Measurements from ENCODE around the gene CD96.
"Not testable (repeated sequence)": the region's sequence is repeated elsewhere in the genome, so short reads cannot be mapped to it uniquely, and the experiment has no call there.

Gene CD96

DNA sequence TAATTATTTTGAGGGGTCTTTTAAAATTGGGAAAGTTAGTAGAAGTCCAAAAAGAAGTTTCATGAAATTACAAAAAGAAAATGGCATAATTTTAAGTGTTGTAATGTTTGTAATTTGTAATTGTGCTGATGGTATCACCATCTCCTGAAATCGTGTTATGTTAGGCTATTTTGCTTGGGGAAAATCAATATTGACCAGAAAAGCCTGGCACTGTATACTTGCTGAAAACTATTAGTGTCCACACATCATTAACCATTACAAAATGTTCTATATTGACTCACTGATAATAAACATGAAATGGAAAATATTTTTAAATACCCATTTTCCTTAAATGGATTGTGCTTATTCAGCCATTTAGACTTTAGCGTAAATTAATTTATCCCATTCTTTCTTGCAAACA, 93.4 kb downstream of the CD96 start:
- DNase-seq: no peak

DNA sequence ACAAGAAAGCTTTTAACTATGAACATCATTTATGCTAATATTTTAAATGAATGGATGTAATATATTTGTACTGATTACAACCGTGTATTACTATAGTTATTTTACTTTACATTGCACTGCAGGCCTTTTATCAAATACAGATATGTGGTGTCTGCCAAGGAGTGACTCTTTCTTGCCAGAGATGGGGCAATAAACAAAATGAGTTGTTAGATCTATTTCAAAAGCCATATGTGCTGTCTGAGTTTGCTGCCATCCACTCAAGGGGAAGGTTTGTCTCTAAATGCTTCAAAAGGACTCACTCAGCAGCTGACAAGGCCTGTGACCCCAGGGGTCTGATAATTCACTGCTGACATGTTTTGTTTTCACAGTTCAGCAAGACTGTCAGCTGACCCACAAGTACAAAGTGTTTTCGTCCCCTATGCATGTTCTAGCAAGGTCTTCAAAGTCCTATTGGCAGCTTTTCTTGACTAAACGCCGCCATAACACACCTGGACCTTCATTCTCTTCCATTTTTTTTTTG, 94.4 kb downstream of the CD96 start:
- DNase-seq: no peak

DNA sequence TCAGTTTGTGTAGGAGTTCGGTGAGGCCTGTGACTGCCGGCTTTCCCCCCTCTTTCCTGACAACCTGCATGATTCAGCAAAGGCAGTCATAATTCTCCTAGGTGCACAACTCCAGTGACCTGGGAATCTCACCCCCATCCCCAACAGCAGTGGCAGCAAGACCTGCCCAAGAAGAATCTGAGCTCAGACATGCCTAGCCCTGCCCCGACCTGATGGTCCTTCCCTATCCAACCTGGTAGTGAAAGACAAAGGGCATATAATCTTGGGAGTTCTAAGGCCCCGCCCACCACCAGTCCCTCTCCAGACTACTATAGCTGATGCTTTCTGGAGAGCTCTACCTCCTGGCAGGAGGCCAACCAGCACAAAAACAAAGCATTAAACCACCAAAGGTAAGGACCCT, 97.3 kb downstream of the CD96 start:
- no peak for DNase-seq

DNA sequence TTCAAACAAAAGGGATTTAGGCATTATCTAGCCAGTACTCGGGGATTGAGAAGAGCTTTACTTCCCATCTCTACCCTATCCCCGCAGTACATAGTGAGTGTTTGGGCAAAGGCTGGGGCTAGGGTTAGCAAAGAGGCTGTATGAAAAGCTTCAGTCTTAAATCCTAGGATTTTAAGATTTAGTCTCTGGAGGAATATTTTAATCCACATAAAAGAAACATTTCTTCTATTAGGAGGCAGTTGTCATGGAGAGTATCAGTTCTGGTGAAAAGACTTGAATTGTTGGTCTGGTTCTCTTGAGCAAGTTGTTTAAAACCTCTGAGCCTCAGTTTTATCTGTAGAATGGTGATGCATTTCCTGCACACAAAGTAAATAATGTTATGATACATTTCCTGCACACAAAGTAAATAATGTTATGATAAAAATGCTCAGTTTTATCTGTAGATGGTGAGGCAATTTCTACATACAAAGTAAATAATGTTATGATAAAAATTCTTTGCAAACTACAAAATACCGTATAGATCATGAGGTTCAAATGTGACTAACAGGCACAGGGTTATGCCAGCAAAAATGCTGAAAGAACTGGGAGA, 107.1 kb downstream of the CD96 start:
- DNase-seq: no peak

DNA sequence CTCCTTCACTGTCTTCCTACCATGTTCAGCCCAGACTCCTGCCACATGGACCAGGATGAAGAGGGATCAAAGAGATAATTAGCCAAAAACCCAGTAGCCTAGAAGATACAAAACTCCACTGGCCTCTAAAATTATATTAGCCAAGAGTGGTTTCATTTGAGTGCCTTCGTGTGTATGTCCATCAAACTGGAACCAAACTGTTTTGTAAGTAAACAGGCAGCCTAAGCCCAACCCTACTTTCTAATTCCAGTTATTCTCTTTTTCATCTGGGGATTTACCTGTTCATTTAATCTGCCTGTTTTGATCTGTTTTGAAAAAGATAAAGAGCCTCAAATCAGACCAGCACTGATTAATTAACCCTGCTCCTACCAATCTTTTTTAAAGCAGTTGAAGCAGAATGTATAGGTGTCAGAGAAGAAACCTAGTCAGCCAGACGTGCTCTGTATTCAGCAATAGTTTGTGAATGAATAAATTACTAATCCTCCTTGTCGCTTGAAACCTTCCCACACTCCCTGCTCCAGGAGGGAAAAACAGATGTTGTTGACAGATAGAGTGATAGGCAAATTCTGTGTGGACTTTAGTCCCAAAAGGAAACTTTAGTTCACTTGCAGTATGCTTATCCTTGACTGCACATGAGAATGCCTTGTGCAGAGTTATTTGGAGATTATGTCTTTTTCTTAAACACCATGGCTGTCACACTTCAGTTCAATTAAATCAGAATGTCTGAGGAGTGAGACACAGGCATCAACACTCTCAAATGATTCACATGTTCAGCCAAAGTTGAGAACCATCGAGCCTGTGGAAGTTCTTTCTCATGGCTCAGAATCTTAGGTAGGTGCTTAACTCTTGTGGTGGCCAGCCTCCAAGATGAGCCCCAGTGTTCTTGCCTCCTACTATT, 108.6 kb downstream of the CD96 start:
- DNase-seq: no peak

DNA sequence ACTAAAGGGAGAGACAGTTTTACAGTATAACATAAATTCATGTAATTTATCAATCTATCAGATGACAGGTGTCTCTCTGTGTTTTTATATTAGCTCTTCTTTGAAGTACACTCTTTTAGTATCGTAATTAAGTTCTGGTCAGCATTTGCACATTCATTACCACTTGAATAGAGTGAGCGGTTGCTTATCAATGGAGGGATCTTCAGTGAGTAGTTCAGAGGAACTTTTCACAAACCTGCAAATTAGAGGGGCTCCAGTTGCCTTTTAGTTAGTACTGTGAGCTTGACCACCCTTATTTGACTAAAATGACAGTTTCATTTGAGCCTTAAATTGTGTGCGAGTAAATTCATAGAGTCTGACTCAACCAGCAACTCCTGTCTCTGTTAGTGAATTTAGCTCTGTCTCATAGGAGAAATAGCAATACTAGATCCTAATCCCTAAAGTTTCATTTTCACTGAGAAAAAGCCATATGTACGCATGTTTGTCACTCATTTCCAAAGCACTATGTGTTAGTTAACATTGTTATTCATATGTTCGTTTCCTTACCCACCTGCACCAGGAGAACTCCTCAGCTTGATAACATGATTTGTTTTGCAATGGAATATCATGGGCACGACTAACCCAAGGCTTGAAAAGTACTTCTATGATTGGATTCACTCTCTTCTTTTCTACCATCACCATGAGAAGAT, 110.6 kb downstream of the CD96 start:
- no peak for DNase-seq

DNA sequence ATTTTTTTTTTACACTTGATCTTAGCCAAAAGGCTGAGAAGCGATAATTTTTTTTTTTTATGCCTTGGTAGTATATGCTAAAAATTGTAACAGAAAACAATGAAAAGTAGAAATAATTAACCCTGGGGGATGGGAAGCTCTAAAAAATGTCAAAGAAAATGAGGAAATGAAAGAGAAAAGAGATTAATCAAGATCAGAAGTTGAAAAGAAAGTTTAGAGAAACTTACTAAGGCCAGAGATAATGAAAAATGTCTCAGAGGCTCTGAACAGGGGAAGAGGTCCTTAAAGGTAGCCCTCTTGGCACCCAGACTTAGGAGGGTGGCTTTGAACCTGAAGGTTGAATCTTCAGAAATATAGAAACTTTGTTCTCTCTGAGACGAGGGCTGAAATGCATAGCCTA, 111.8 kb downstream of the CD96 start:
- no peak for DNase-seq

DNA sequence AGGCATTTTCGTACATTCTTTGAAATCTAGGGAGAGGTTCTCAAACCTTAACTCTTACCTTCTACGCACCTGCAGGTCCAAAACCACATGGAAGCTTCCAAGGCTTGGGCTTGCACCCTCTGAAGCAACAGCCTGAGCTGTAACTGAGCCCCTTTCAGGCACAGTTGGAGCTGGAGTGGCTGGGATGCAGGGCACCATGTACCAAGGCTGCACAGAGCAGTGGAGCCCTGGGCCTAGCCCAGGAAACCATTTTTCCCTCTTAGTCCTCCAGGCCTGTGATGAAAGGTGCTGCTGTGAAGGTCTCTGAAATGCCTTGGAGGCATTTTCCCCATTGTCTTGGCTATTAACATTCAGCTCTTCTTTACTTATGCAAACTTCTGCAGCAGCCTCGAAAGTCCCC, 120.0 kb downstream of the CD96 start:
- DNase-seq: no peak

DNA sequence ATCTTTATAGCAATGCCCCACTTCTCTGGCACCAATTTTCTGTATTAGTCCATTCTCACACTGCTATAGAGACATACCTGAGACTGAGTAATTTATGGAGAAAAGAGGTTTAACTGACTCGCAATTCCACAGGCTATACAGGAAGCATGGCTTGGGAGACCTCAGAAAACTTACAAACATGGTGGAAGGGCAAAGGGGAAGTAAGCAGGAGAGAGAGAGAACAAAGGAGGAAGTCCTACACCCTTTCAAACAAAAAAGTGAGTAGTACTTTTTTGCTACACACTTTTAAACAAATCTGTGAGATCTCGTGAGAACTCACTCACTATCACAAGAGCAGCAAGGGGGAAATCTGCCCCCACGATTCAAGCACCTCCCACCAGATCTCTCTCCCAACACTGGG, 120.9 kb downstream of the CD96 start:
- DNase-seq: no peak

DNA sequence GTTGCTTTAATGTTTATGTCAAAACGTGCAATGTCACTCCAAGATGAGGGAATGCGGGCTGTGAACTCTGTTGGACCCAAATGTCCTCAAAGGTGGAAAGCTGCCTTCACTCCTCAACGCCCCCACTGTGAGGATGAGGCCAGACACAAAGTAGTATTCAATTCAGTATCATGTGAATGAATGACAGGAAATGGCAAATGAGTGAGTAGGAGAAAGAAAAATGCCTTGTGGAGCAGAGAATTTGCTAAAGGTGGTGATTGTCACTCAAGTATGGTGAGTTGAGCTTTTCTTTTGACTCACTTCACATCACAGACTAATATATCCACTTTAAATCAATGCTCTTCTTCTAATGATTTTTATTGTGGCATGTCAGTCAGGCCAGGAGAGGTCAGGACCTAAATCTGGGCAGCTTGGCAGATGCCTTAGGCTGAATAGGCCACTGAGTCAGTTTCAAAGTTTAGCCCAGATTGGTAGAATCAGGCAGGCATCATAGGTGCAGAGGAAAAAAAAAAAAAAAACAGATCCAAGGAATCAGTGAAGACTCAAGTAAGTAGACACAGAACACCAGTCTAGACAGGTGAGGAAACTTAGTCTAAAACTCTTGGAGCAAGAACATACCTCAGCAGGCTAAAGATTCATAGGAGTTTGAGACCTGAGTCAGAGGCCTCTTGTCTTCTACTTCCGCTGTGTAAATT, 124.2 kb downstream of the CD96 start:
- DNase-seq: no peak

DNA sequence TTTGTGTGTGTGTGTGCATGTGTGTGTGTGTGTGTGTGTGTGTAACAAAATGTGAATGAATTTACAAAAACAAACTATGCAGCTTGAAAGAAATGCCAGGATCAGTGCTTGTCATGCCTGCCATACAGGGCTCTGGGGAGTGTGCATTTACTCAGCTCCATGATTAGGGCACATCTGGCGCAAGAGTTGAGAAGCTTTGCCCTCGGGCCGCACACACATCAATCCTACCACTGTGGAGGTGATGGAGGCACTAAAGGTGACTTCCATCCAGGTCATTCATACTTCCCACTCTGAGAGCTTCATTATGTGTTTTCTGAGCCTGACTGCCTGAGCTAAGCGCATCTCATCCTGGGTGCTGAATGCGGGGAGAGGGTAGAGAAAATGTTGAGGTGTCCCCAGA, 125.2 kb downstream of the CD96 start:
- no peak for DNase-seq

DNA sequence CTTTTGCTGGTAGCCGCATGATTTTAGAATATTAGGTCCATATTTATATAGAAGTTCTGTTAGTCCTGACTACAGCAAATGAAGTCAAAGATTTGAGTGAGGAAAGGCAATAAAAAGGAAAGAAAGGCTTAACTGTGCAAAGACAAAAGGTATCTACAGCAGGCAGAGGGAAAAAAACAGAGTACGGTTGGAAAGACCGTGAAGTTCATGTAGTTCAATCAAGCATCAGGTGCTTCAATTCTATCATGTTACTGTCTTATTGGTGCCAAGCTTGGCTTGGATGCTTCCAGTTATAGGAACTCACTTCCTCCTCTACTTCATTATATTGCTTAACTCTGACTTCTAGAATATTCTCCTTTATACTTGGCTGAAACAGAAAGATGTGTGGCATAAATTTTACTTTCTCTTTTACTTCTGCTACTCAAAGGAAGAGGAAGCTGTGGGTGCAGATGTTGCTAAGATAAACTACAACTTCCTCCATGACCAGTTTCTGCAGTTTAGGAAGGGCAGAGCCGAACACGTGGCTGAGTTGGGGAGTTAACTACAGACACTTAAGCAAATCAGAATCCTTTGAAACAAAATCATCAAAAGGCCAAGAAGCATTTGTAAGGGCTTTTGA, 125.7 kb downstream of the CD96 start:
- DNase-seq: no peak

DNA sequence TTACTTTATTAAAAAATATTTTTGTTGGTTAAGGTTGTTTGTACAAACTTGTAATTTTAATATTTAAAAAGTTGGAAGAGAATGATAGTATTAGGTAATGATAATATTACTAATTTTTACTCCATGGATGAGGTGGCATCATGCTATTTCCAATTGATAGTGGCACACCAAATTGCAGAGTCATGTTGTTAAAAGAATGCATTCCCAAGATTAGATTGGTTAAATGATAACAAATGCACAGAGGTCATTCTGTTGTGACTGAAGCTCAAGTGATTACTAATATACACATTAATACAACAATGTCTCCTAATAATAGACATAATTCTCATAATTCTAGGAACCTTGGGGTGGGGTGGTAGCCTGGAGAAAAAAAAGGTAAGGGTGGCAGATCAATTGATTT, 126.3 kb downstream of the CD96 start:
- DNase-seq: no peak

DNA sequence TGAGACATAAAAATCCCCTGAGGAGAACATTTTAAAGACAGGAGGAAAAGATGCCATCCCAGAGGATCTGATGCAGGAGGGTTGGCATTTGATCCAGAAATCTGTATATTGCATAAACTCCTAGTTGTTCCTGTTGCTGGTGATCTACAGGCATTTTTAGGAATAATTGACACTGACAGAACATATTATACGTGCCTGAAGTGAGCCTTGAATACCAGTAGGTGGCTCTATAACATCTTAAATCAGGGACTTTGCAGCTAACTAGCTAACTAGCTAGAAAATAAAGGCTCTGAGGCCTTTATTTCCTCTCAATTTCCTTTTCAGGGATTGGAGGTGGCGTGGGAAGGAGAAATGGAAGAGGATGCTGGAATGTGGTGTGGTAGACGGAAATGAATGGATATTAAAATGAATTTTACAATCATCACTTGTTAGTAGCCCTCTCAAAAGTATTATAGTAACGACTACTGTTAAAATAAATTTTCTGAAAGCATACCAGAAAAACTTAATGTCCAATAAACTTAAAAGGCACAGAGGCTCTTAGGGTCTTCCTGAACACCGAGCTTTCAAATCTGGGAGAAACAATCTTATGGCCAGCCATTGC, 127.0 kb downstream of the CD96 start:
- no peak for DNase-seq

DNA sequence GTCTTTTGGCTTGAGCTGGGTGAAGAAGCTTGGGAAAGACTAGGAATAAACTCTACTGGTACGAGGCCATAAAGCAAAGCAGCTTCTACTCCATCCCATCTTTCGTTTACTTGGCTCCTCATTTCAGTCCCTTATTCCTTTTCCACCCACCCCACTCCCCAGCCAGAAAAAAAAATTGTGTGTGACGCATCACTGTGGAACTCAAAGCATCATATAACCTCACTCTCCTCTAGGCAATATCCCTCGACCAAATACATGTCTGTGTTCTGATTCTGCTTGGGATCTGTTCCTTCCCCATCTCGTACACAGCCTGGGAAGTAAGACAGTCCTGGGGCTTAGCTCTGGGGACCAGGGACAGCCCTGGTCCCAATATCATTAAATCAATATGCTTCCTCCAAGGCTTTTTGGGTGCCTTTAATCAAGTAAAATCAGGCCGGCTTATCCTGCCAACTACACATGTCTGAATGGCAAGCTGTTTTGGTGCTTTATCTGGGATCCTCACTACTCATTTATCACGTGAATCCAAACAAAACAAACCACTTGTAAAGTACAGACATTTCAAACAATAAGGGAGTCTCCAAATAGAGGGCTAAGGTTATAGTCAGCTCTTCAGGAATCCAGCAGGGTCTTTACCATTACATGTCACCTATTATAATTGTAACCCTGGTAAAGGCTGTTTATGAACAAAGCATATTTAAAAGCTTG, 128.1 kb downstream of the CD96 start:
- peak; percentile 88 for DNase-seq

DNA sequence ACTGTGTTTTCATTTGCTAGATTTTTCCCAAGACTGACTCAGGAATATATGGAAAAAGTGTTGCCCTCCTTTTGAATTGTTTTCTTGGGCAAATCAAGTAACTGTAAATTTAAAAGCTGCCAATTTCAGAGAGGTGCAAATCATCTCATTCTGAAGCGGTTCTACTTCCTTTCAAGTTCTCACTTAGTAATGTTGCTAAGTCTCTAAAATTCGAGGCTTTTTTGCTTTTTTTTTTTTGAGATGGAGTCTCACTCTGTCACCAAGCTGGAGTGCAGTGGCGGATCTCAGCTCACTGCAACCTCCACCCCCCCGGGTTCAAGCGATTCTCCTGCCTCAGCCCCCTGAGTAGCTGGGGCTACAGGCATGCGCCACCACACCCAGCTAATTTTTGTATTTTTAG, 130.5 kb downstream of the CD96 start:
- not testable (repeated sequence) for DNase-seq

DNA sequence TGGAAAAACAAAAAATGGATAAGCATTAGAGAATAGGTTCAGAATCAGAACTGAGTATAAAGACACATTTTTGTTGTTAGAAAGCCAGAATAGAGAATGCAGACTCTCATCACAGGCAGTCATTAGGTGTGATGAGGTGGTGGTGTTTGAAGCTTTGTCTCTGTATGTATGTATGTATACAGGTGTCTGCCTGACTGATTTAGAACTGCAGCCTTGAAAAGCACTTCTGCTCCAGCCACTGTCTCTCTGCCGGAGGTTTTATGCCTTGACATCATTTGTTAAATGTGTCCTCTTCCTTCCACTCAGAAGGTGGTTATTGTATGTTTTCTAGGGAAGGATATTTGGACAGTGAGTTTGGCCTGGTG, 133.8 kb downstream of the CD96 start:
- DNase-seq: no peak

DNA sequence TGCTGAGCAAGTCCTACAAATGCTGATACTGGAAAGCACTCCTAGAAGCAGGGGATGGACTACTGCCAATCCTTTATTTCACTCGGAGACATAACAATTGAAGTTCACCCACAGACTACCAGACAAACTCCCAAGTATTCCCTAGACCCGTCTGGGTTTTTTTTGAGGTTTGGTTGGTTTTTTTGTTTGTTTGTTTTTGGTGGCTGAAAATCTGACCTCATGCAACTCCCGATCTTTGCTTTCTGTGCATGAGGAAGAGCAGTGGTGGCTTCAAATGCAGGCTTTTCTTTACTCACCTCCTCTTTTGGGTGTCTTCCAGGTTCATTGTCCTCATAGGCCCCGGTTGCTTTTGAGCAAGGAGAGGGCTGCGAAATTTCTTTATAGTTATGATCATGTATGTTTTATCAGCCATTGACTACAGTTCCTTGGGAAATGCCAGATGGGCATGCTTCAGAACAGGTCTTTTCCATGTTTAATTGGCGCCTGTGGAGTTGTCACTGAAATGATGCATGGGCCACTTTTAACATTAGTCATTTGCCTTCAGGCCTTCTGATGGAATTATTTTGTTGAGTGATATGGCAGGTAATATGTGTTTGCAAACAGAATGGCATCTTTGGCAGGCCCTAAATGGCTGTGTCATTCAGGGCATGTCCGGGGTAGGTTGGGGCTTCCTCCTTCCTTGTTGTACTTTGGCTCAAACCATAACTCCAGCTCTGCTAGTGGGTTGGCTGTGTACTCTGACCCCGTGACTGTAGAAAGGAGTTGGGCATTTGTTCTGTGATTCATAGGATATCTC, 134.4 kb downstream of the CD96 start:
- DNase-seq: no peak

DNA sequence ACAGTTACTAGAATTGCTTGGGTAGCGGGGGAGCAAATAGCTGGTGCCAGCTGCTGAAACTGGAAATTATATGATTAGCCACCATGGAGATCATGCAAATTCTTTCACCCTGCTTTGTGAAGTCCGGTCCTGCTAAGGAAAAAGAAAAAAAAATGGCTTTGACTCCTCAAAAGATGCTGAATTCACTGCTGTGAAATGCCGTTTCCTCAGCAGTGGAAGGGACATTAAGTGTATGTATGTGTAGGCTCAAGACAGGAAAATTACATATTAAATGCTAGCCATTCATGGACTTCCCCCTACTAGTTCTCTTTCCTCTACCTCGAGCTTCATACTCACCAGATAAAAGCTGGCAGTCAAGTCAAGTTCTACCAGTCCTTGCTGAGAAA, 135.0 kb downstream of the CD96 start:
- no peak for DNase-seq

DNA sequence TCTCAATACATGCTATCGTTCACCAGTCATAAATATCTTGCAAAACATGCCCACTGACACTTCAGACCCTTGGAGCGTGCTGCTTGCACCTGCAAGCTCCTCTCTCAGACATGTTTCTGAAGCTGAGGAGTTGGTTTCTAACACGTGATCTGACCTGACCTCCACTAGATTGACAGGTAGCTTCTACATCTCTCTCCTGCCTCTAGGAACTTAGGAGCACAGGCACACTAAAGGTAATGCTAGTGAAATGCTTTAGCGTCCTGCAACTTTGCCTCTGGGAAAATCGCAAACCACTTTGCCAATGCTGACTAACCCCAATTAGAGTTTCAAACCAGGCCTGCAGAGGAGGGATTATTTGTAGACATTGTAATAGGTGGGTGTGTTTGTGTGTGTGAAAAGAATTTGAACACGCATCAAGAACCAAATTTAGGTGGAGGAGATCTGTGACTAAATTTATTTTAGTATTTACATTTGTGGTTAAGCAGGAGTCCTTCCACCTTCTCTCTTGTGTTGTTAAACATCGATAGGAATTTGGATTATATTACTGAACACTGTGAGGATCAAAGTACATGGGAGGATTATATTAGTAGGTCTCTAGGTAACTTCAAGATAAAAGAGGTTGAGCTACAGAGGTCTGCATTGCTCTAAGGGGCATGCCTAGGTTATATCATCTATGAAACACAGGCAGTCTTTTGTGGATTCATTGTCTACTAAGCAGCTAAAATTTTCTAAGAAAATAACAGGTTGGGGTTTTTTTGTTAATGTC, 139.8 kb downstream of the CD96 start:
- DNase-seq: peak; percentile 91
